ENCODE measurements around the gene SMAP1.

DNA sequence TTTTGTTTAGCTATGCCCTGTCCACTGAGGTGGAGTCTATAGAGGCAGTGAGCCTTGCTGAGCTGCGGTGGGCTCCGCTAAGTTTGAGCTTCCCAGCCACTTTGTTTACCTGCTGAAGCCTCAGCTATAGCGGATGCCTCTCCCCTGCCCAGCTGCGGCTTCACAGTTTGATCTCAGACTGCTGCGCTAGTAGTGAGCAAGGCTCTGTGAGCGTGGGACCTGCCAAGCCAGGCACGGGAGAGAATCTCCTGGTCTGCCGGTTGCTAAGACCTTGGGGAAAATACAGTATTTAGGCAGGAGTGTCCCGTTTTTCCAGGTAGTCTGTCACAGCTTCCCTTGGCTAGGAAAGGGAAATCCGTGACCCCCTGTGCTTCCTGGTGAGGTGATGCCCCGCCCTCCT is 138.4 kb downstream of the SMAP1 start:
- TF ChIP-seq, protein P1, sequence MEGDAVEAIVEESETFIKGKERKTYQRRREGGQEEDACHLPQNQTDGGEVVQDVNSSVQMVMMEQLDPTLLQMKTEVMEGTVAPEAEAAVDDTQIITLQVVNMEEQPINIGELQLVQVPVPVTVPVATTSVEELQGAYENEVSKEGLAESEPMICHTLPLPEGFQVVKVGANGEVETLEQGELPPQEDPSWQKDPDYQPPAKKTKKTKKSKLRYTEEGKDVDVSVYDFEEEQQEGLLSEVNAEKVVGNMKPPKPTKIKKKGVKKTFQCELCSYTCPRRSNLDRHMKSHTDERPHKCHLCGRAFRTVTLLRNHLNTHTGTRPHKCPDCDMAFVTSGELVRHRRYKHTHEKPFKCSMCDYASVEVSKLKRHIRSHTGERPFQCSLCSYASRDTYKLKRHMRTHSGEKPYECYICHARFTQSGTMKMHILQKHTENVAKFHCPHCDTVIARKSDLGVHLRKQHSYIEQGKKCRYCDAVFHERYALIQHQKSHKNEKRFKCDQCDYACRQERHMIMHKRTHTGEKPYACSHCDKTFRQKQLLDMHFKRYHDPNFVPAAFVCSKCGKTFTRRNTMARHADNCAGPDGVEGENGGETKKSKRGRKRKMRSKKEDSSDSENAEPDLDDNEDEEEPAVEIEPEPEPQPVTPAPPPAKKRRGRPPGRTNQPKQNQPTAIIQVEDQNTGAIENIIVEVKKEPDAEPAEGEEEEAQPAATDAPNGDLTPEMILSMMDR (IDR thresholded peaks at IDR 0.05), result no peak
- TF ChIP-seq POLR2A (IDR thresholded peaks at IDR 0.05), result no peak

Data from thyroid gland (tissue), 4 donors.